RKO (cell line): Measurements from ENCODE around the gene PDE8A.
A peak's percentile ranks its signal among the peaks of the same experiment; 100 is the strongest.
"Not testable (repeated sequence)": the region's sequence is repeated elsewhere in the genome, so short reads cannot be mapped to it uniquely, and the experiment has no call there.

Experiments used
- DNase-seq: peaks from one replicate; pipeline ENCODE4 v3.0.0-alpha.2; 2016; ENCODE audit warnings: low spot score

The PDE8A gene

GRCh38 chr15:84960391-84961113 lies 21.1 kb upstream of the PDE8A start:
- DNase-seq: no peak

- no peak for DNase-seq
Measured at GRCh38 chr15:84961114-84961452, 20.6 kb upstream of the PDE8A start.

DNA sequence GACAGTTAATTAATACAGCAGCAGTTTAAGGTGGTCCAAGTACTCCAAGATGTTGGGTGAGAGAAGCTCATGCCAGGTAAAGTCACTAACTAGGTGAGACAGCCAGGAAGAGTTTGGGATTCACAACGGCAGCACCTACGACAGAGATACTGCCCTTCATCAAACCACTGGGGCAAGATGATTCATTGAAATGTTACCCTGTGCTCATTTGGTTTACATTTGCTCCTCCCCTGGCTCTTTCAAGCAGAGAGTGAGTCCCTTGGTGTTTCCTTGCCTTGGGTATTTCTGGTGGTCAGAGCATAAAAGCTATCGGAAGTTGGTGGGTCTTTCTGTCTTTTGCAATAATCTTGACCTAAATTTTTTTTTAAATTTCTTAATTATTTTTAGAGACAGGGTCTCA lies 19.9 kb upstream of the PDE8A start:
- no peak for DNase-seq

DNA sequence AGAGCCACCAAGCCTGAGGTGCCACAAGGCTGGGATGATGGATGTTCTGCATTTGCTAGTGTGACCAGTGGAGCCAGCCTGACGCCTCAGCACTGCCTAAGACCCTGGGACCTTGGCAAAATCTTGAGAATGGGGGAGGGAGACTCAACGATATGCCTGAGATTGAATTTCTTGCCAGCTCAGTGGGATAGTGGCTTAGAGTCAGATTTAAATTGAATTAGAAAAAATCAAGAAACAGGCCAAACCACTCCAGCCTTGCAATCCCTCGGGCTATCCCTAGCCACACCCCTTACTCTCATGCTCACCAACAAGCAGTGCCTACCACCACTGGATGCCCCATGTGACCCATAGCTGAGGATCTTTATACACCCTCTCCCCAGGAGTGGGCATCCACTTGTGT lies 18.7 kb upstream of the PDE8A start:
- DNase-seq: no peak

GRCh38 chr15:84967380-84967779 lies 14.3 kb upstream of the PDE8A start:
- DNase-seq: no peak

DNA sequence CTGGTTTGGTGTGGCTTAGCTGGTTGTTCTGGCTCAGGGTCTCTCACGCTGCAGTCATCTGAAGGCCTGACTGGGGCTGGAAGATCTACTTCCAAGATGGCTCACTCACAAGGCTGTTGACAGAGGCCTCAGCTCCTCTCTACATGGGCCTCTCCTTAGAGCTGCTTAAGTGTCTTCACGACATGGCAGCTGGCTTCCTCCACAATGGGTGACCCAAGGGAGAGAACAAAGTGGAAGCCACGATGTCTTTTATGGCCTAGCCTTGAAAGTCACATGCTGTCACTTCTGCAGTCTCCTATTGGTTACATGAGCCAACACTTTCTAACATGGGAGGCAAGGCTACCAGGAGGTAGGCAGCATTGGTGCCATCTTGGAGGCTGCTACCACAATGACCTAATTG lies 13.4 kb upstream of the PDE8A start:
- no peak for DNase-seq

DNA sequence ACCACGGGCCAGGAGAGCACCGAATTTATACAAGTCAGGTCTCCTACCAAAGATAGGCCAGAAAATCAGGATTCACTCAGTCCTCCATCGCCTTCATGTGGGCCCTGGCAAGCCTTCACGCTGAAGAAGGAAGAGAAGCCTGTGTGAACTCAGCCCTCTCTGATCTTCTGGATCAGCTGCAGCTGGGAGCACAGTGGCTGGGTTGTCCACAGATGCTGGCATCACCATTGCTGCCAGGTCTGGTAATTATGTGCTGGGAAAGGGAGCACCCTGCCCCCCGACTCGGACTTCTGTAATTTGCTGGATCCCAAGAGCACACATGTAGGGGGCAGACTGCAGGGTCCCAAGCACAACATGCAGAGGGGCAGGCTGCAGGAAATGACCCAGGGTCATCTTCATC lies 12.4 kb upstream of the PDE8A start:
- no peak for DNase-seq

DNA sequence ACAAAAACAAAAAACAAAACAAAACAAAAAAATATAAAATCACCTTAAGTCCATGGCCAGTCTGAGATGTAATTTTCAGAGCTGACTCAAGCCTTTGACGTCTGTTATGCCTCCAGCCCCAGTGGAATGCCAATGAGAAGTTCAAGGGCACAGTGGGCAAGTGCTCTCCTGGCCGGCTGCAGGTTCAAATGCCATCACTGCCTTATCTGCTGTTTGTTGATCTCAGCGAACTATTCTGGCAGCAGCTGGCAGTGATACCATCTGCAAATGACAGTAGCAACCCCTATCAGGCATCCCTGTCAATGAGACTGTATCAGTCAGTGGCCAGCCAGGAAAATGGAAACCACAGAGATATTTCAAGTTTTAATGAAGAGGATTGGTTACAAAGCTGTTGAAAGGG lies 10.8 kb upstream of the PDE8A start:
- DNase-seq: no peak

- no peak for DNase-seq
Measured at GRCh38 chr15:84973492-84974460, 7.9 kb upstream of the PDE8A start.

DNA sequence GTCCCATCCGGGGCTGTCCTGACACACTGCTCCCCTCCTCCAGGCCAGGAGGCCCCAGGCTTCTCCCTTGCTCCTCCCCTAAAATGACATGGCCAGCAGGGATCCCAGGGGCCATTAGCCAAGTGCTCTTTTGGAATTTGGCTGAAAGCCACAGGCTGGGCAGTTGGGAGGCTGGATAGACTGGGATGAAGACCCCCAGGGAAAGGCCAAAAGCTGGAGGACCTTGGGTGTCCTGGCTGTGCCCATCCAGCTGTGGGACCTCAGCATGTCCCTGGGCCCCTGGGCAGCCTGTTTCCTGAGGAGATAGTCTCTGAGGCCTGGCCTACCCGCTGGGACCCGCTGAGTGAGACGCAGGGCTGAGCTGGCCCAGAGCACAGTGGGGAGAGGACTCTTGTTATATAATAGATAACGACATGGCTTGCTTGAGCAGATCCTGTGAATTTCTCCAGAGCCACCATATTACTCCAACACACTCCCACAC lies 5.7 kb upstream of the PDE8A start:
- DNase-seq: no peak

- no peak for DNase-seq
Measured at GRCh38 chr15:84976746-84977345, 4.8 kb upstream of the PDE8A start.

- DNase-seq: no peak
Measured at GRCh38 chr15:84979651-84980050, 2.0 kb upstream of the PDE8A start.

DNA sequence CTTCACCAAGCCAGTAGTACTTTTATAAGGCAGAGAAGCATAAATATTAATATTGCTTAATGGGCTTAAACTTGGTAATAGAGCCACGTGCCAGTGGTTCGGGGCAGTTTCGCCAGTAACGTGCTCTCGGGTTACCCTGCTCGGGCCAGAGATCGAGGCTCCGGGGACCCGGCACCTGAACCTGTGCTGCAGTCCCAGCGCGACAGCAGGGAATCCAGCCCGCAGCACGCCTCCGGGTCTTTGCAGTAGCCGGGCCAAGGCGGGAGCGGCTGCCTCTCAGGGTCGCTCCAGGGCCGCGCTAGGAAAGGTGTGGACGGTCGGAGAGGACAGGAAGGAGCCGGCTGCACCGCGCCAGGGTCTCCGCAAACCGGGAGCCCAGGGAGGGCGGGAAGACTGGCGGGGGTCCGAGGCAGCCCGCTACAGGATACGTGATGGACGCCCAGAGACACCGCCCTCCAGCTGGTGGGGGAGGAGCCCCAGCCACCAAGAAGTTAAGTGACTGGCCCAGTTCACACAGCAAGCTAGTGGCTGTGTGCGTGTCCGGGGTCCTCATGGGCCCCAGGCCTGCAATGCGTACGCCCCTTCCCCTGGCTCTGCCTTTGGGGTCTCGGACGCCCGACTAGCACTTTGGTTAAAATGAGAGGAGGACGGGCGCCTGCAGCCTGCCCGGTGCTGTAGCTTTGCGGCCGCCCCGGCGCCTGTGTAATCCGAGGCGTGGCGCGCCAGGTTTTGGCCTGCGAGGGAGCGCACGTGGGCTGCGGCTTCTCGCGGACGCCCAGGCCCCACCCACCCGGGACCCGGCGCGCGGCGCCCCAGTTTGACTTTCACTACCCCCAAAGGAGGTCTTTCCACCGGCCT lies 1.2 kb upstream of the PDE8A start:
- DNase-seq: peak; percentile 79

GRCh38 chr15:84981054-84981710 lies 474 bp upstream of the PDE8A start:
- peak; percentile 96 for DNase-seq

- peak; percentile 60 for DNase-seq
Measured at GRCh38 chr15:84982301-84982920, 755 bp downstream of the PDE8A start.

DNA sequence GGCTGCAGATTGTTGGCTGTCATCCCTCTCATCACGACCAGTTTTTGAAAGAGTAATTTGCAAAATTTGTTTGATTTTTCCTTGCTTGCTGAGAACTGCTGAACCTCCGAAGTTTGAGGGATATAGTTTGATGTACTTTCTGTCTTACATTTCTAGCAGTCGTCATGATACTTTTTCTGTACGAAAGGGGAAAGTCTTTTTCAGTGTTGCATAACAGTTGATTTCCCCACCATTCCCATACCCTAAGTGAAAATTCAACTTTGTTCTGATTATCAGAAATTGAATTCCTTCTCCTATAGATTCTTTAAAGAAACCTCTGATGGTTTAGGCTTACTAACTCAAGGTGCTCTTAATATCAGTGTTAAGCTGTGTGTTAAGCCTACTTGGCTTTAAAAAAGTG lies 1.6 kb downstream of the PDE8A start:
- no peak for DNase-seq

DNA sequence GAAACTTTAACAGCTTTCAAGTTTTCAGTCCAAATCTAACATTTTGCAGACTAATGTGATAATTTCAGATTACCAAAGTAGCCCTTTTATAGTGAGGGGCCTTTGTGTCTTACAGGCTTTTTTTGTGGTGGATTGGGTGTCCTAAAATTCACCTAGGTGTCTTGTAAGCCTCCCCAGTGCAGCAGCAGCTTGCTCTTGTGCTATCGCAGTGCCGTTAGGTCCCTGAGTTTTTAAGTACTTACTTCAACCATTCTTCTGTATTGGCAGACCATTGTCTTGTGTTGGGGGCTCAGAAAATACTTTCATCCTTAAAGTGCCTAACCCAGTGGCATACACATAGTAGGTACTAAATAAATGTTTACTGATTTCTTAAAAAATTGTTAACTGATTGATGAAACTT lies 2.1 kb downstream of the PDE8A start:
- no peak for DNase-seq

- no peak for DNase-seq
Measured at GRCh38 chr15:84985158-84985557, 3.5 kb downstream of the PDE8A start.

DNA sequence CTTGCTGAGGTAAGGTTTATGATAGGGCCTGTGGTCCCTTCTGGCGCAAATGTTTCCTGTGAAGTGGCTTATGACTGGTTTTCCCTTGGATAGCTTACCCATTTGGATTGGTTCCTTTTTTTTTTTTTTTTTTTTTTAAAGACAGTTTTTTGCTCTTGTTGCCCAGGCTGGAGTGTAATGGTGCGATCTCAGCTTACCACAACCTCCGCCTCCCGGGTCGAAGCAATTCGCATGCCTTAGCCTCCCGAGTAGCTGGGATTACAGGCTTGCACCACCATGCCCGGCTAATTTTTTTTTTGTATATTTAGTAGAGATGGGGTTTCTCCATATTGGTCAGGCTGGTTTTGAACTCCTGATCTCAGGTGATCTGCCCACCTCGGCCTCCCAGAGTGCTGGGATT lies 5.7 kb downstream of the PDE8A start:
- DNase-seq: not testable (repeated sequence)

GRCh38 chr15:84987949-84988624 lies 6.4 kb downstream of the PDE8A start:
- DNase-seq: no peak
